H9 (cell line): ENCODE measurements around the gene SRA1. TPM values are rescaled to one million over a fixed set of nuclear protein-coding genes. Genes with fewer than 3 reads are reported as not detected.

Source experiments
- DNase-seq: peaks from one replicate; pipeline ENCODE4 v3.0.0-alpha.2; 2017
- H2AFZ ChIP-seq: one replicate; pipeline ENCODE4 v1.6.1; 2013; ENCODE audit warnings: mild to moderate bottlenecking, low read length, control low read depth, moderate library complexity
- H2AK5ac ChIP-seq: 2 replicates; pipeline ENCODE4 v1.6.1; 2013; ENCODE audit warnings: low read length, control low read depth, mixed read lengths; ENCODE audit not compliant: insufficient read length
- H2BK120ac ChIP-seq: one replicate; pipeline ENCODE4 v1.6.1; 2013; ENCODE audit warnings: low read depth, mild to moderate bottlenecking, low read length, control low read depth, inconsistent platforms; ENCODE audit not compliant: poor library complexity, severe bottlenecking
- H2BK12ac ChIP-seq: 2 replicates; pipeline ENCODE4 v1.6.1; 2013; ENCODE audit warnings: low read length, control low read depth, mixed read lengths, low read depth; ENCODE audit not compliant: insufficient read length
- H2BK15ac ChIP-seq: 2 replicates; pipeline ENCODE4 v1.6.1; 2013; ENCODE audit warnings: low read depth, low read length, control low read depth
- H2BK20ac ChIP-seq: one replicate; pipeline ENCODE4 v1.6.1; 2013; ENCODE audit warnings: low read depth, mild to moderate bottlenecking, low read length, control low read depth, inconsistent platforms; ENCODE audit not compliant: poor library complexity, severe bottlenecking
- H2BK5ac ChIP-seq: 2 replicates; pipeline ENCODE4 v1.6.1; 2013; ENCODE audit warnings: low read length, control low read depth, mixed read lengths; ENCODE audit not compliant: insufficient read length
- H3K14ac ChIP-seq: 2 replicates; pipeline ENCODE4 v1.6.1; 2013; ENCODE audit warnings: low read length, control low read depth; ENCODE audit not compliant: insufficient read depth
- H3K18ac ChIP-seq: 2 replicates; pipeline ENCODE4 v1.6.1; 2013; ENCODE audit warnings: low read depth, mild to moderate bottlenecking, mixed read lengths, low read length, control low read depth; ENCODE audit not compliant: insufficient read length
- H3K23ac ChIP-seq: 2 replicates; pipeline ENCODE4 v1.6.1; 2013; ENCODE audit warnings: low read length, control low read depth, mixed read lengths, low read depth; ENCODE audit not compliant: insufficient read length
- H3K23me2 ChIP-seq: 2 replicates; pipeline ENCODE4 v1.6.1; 2013; ENCODE audit warnings: low read depth, mild to moderate bottlenecking, mixed read lengths, low read length, control low read depth; ENCODE audit not compliant: insufficient read length, poor library complexity, severe bottlenecking
- H3K27ac ChIP-seq: 2 replicates; pipeline ENCODE4 v1.5.1; 2013; ENCODE audit warnings: low read length, control low read depth, mixed read lengths, low read depth; ENCODE audit not compliant: insufficient read length
- H3K27me3 ChIP-seq: 2 replicates; pipeline ENCODE4 v1.6.1; 2013; ENCODE audit warnings: low read length, control low read depth, inconsistent platforms; ENCODE audit not compliant: insufficient read depth
- H3K4ac ChIP-seq: 2 replicates; pipeline ENCODE4 v1.6.1; 2013; ENCODE audit warnings: low read depth, mild to moderate bottlenecking, control low read depth, inconsistent platforms, low read length, moderate library complexity
- H3K4me1 ChIP-seq: 2 replicates; pipeline ENCODE4 v1.6.1; 2013; ENCODE audit warnings: low read length, control low read depth, inconsistent platforms; ENCODE audit not compliant: insufficient read depth
- H3K4me2 ChIP-seq: 2 replicates; pipeline ENCODE4 v1.6.1; 2013; ENCODE audit warnings: low read length, control low read depth, mixed read lengths; ENCODE audit not compliant: insufficient read length, insufficient read depth
- H3K56ac ChIP-seq: 2 replicates; pipeline ENCODE4 v1.6.1; 2013; ENCODE audit warnings: low read depth, mild to moderate bottlenecking, mixed read lengths, low read length, control low read depth; ENCODE audit not compliant: insufficient read length
- H3K79me1 ChIP-seq: 2 replicates; pipeline ENCODE4 v1.6.1; 2013; ENCODE audit warnings: low read depth, mild to moderate bottlenecking, moderate library complexity, low read length, control low read depth, inconsistent platforms; ENCODE audit not compliant: insufficient read depth, poor library complexity, severe bottlenecking
- H3K79me2 ChIP-seq: 2 replicates; pipeline ENCODE4 v1.6.1; 2013; ENCODE audit warnings: low read length, control low read depth, inconsistent platforms; ENCODE audit not compliant: insufficient read depth
- H3K9ac ChIP-seq: 2 replicates; pipeline ENCODE4 v1.6.1; 2013; ENCODE audit warnings: low read length, control low read depth, mixed read lengths; ENCODE audit not compliant: insufficient read length; ENCODE audit errors: extremely low read depth
- H3K9me3 ChIP-seq: one replicate; pipeline ENCODE4 v1.6.1; 2013; ENCODE audit warnings: low read depth, low read length, inconsistent platforms; ENCODE audit not compliant: control insufficient read depth
- H3T11ph ChIP-seq: one replicate; pipeline ENCODE4 v1.6.1; 2013; ENCODE audit warnings: mild to moderate bottlenecking, low read length, control low read depth, inconsistent platforms
- H4K20me1 ChIP-seq: one replicate; pipeline ENCODE4 v1.6.1; 2013; ENCODE audit not compliant: control insufficient read depth, insufficient read length, insufficient read depth
- H4K5ac ChIP-seq: 2 replicates; pipeline ENCODE4 v1.6.1; 2013; ENCODE audit warnings: low read depth, mild to moderate bottlenecking, mixed read lengths, low read length, control low read depth; ENCODE audit not compliant: insufficient read length
- H4K8ac ChIP-seq: replicated peaks from 2 replicates; pipeline ENCODE4 v1.6.1; 2013; ENCODE audit warnings: low read length, control low read depth, mixed read lengths, low read depth; ENCODE audit not compliant: insufficient read length
- H4K91ac ChIP-seq: 2 replicates; pipeline ENCODE4 v1.6.1; 2013; ENCODE audit warnings: low read depth, mild to moderate bottlenecking, moderate library complexity, mixed read lengths, low read length, control low read depth; ENCODE audit not compliant: insufficient read length
- H3K27ac Mint-ChIP-seq, 3 experiments: 2 replicates in 2 of 3; 3 replicates in 1 of 3; pipeline ENCODE4 v1.8.0; 2020 to 2021; ENCODE audit warnings: mixed read lengths in 3 of 3, mild to moderate bottlenecking in 1 of 3, moderate library complexity in 1 of 3
- H3K27me3 Mint-ChIP-seq: 2 replicates; pipeline ENCODE4 v1.8.0; 2021; ENCODE audit warnings: low read depth, mild to moderate bottlenecking, moderate library complexity, mixed read lengths
- H3K36me3 Mint-ChIP-seq, 3 experiments: 2 replicates in 2 of 3; 3 replicates in 1 of 3; pipeline ENCODE4 v1.8.0; 2020 to 2021; ENCODE audit warnings: low read depth in 3 of 3, mixed read lengths in 3 of 3; ENCODE audit not compliant: insufficient read depth in 1 of 3
- H3K4me1 Mint-ChIP-seq, 2 experiments: 2 replicates each; pipeline ENCODE4 v1.8.0; 2020; ENCODE audit warnings: mixed read lengths in 2 of 2
- H3K4me3 Mint-ChIP-seq, 2 experiments: 2 replicates in 1 of 2; 3 replicates in 1 of 2; pipeline ENCODE4 v1.8.0; 2020 to 2021; ENCODE audit warnings: mild to moderate bottlenecking in 2 of 2, mixed read lengths in 2 of 2, moderate library complexity in 1 of 2
- H3K9me3 Mint-ChIP-seq, 2 experiments: 2 replicates in 1 of 2; 3 replicates in 1 of 2; pipeline ENCODE4 v1.8.0; 2020; ENCODE audit warnings: mild to moderate bottlenecking in 2 of 2, mixed read lengths in 2 of 2, moderate library complexity in 1 of 2
- WGBS: extraction: QIAGEN DNeasy Blood & Tissue Kit; methylation state at CpG from one replicate; pipeline ENCODE4 v1.1.7; 2013; ENCODE audit warnings: missing lambda C conversion rate, low lambda C conversion rate, mixed read lengths; ENCODE audit not compliant: insufficient read length; ENCODE audit errors: extremely low coverage; 5-methylcytosine and 5-hydroxymethylcytosine counted together
- total RNA-seq: library from RNA; stranded (reverse); gene quantifications from 2 replicates; pipeline ENCODE4 v1.2.1, GENCODE V29; 2021
- TF ChIP-seq, protein P1 (sequence below): fragments of 200-600 bp; sonication (generic); conservative IDR thresholded peaks from 3 replicates; pipeline ENCODE4 v1.8.0; 2021; ENCODE audit warnings: antibody characterized with exemption, mild to moderate bottlenecking

The SRA1 gene
- total RNA-seq, 1 experiment from 2014 or later: 49.3 TPM

DNA sequence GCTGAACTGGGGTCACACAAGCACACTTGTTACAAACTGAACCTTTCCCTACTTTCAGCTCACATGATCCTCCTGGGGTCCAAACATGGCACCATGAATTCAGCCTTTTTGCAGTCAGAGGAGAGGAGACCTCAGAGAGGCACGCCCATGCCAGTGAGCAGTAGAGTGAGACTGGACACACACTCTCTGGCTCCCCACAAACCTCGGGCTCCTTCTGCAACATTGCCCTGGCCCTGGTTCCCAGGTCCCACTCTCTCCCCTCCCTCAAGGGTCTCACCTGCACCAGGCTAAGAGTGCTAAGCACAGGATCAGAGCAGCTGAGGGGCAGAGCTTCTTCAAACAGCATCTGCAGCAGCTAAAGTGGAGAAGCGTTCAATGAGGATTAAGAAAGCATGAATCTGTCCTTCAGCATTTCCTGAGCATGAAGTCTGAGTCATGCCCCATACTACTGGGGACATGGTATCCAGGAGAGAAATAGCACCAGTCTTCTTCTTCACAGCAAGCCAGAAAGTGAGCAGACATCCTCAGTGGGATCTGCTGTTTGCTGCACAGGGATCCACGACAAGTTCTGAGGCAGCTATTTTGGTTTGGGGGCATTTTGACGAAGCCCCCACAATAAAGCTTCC lies 34.6 kb upstream of the SRA1 start:
- H4K20me1 ChIP-seq: no peaks in the 10 kb centered on the region
- H3K79me2 ChIP-seq: no peaks in the 10 kb centered on the region
- H3K27me3 Mint-ChIP-seq: peaks cover 2% of the 10 kb centered on the region
- no peak overlapping the region for H3K4me3 Mint-ChIP-seq
- H3K23ac ChIP-seq: no peak overlapping the region
- no peak overlapping the region for H2BK12ac ChIP-seq
- no peak overlapping the region for H4K5ac ChIP-seq
- no peak overlapping the region for H3K14ac ChIP-seq
- H2BK20ac ChIP-seq: no peak overlapping the region
- no peak overlapping the region for H2AK5ac ChIP-seq
- peaks cover 5 to 6% of the 10 kb centered on the region in 2 experiments for H3K4me1 Mint-ChIP-seq
- no peaks in the 10 kb centered on the region for H3K4me1 ChIP-seq
- H4K8ac ChIP-seq: no peak overlapping the region
- H3K4me2 ChIP-seq: no peak overlapping the region
- H2BK120ac ChIP-seq: no peak overlapping the region
- no peak overlapping the region for H2BK5ac ChIP-seq
- no peaks in the 10 kb centered on the region for H3K23me2 ChIP-seq
- H3K79me1 ChIP-seq: no peaks in the 10 kb centered on the region
- H3K27ac Mint-ChIP-seq: no peak overlapping the region; a peak in 1 of 7 replicates
- H3K27ac ChIP-seq: no peak overlapping the region
- no peak overlapping the region for H3K18ac ChIP-seq
- H2AFZ ChIP-seq: no peak overlapping the region
- H3K9me3 ChIP-seq: no peaks in the 10 kb centered on the region
- no peaks in the 10 kb centered on the region for H3K27me3 ChIP-seq
- no CpG with 5 or more reads among the region's 5 CpGs for WGBS
- no peak overlapping the region for H3T11ph ChIP-seq
- no peak for DNase-seq
- no peak overlapping the region for H3K9ac ChIP-seq
- TF ChIP-seq, protein P1, sequence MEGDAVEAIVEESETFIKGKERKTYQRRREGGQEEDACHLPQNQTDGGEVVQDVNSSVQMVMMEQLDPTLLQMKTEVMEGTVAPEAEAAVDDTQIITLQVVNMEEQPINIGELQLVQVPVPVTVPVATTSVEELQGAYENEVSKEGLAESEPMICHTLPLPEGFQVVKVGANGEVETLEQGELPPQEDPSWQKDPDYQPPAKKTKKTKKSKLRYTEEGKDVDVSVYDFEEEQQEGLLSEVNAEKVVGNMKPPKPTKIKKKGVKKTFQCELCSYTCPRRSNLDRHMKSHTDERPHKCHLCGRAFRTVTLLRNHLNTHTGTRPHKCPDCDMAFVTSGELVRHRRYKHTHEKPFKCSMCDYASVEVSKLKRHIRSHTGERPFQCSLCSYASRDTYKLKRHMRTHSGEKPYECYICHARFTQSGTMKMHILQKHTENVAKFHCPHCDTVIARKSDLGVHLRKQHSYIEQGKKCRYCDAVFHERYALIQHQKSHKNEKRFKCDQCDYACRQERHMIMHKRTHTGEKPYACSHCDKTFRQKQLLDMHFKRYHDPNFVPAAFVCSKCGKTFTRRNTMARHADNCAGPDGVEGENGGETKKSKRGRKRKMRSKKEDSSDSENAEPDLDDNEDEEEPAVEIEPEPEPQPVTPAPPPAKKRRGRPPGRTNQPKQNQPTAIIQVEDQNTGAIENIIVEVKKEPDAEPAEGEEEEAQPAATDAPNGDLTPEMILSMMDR: no peak
- no peak overlapping the region for H3K56ac ChIP-seq
- H3K36me3 Mint-ChIP-seq: no peaks in the 10 kb centered on the region
- no peaks in the 10 kb centered on the region; a peak in 2 of 5 replicates for H3K9me3 Mint-ChIP-seq
- no peak overlapping the region for H2BK15ac ChIP-seq
- H3K4ac ChIP-seq: no peak overlapping the region
- no peak overlapping the region for H4K91ac ChIP-seq
